Endothelial cell of umbilical vein (primary cell): ENCODE data around the gene SLIT2. TPM values are rescaled to one million over a fixed set of nuclear protein-coding genes. Genes with fewer than 3 reads are reported as not detected.

Experiments
- Bru-seq: library from RNA; stranded (reverse); fragments of 400-500 nt; gene quantifications from one replicate; lab custom pipeline; 2021; lab: Mats Ljungman, UMichigan
- BruChase-seq, 2 experiments: library from RNA; stranded (reverse); fragments of 400-500 nt; gene quantifications; one replicate each; lab custom pipeline; 2021; lab: Mats Ljungman, UMichigan
- BruUV-seq: library from RNA; stranded (reverse); fragments of 400-500 nt; replicated peaks from 2 replicates; lab custom pipeline; 2021; lab: Mats Ljungman, UMichigan
- CTCF ChIA-PET: fragments of 300-600, 350-600 bp; sonication (Branson Sonifier 250); formaldehyde crosslinking; loops from one replicate; lab custom pipeline; 2021; ENCODE audit warnings: antibody characterized with exemption, inconsistent platforms; lab: Charles Lee
- POLR2A ChIA-PET: fragments of 300-600, 350-600 bp; sonication (Branson Sonifier 250); formaldehyde crosslinking; loops from one replicate; lab custom pipeline; 2021; ENCODE audit warnings: antibody characterized with exemption, inconsistent platforms; lab: Charles Lee
- DNase-seq: peaks from one replicate; pipeline ENCODE4 v3.0.0-alpha.2; 2011; ENCODE audit warnings: low read depth, low spot score
- FAIRE-seq: peaks from 2 replicates; lab custom pipeline; 2011; peaks lifted over from hg19 to GRCh38; lab: Jason Lieb, UNC
- H2AFZ ChIP-seq: 2 replicates; pipeline ENCODE4 v1.6.0; 2012; ENCODE audit warnings: low read depth, low read length, control low read depth, inconsistent platforms
- H3K27ac ChIP-seq: 2 replicates; pipeline ENCODE4 v1.5.1; 2011; ENCODE audit warnings: low read depth, mild to moderate bottlenecking, control low read depth, low read length, moderate library complexity; ENCODE audit not compliant: insufficient read depth
- H3K27me3 ChIP-seq, 2 experiments: 2 replicates each; pipeline versions ENCODE4 v1.6.0 to v1.6.1; 2011; ENCODE audit warnings: low read length in 2 of 2, mixed read lengths in 1 of 2; ENCODE audit not compliant: control insufficient read depth in 2 of 2, insufficient read depth in 2 of 2
- H3K36me3 ChIP-seq, 2 experiments: 2 replicates in 1 of 2; 3 replicates in 1 of 2; pipeline ENCODE4 v1.5.1; 2011; ENCODE audit warnings: low read length in 2 of 2, mild to moderate bottlenecking in 1 of 2, moderate library complexity in 1 of 2; ENCODE audit not compliant: control insufficient read depth in 2 of 2, insufficient read depth in 2 of 2; ENCODE audit errors: extremely low read depth in 1 of 2
- H3K4me1 ChIP-seq: 3 replicates; pipeline ENCODE4 v1.5.1; 2011; ENCODE audit warnings: mild to moderate bottlenecking, low read length; ENCODE audit not compliant: control insufficient read depth, insufficient read depth; ENCODE audit errors: extremely low read depth
- H3K4me2 ChIP-seq: 2 replicates; pipeline ENCODE4 v1.6.1; 2011; ENCODE audit warnings: low read length, control low read depth, mixed read lengths; ENCODE audit not compliant: insufficient read depth
- H3K4me3 ChIP-seq, 3 experiments: fragments of 200-600 bp in 1 of 3; sonication (generic), shearing (Covaris generic) in 1 of 3; replicated peaks in 1 of 3; 2 replicates each; pipeline ENCODE4 v1.5.1; 2011 to 2016; ENCODE audit warnings: control low read depth in 3 of 3, low read length in 3 of 3, mild to moderate bottlenecking in 2 of 3, inconsistent platforms in 1 of 3, low read depth in 1 of 3, moderate library complexity in 1 of 3; ENCODE audit not compliant: insufficient read depth in 1 of 3
- H3K79me2 ChIP-seq: 2 replicates; pipeline ENCODE4 v1.6.0; 2012; ENCODE audit warnings: low read length, inconsistent platforms; ENCODE audit not compliant: control insufficient read depth, insufficient read depth
- H3K9ac ChIP-seq: replicated peaks from 2 replicates; pipeline ENCODE3; 2011; ENCODE audit warnings: low read length, control low read depth; ENCODE audit not compliant: insufficient read depth; ENCODE audit errors: extremely low read depth
- H3K9me1 ChIP-seq: replicated peaks from 3 replicates; pipeline ENCODE4 v1.6.0; 2011; ENCODE audit warnings: mild to moderate bottlenecking, low read length; ENCODE audit not compliant: control insufficient read depth, insufficient read depth; ENCODE audit errors: extremely low read depth
- H3K9me3 ChIP-seq: replicated peaks from 2 replicates; pipeline ENCODE4 v1.5.1; 2012; ENCODE audit warnings: low read length, inconsistent platforms; ENCODE audit not compliant: control insufficient read depth, insufficient read depth
- H4K20me1 ChIP-seq: replicated peaks from 2 replicates; pipeline ENCODE3; 2011; ENCODE audit warnings: mild to moderate bottlenecking, low read length; ENCODE audit not compliant: control insufficient read depth, insufficient read depth; ENCODE audit errors: extremely low read depth
- EZH2 ChIP-seq: IDR thresholded peaks from 2 replicates; pipeline ENCODE4 v1.6.1; 2012; ENCODE audit warnings: borderline replicate concordance, low read depth, mild to moderate bottlenecking, moderate library complexity, low read length, inconsistent platforms; ENCODE audit not compliant: severe bottlenecking
- FOS ChIP-seq: IDR thresholded peaks from 2 replicates; pipeline ENCODE4 v1.6.1; 2011; ENCODE audit warnings: mild to moderate bottlenecking, low read length, moderate library complexity, borderline replicate concordance; ENCODE audit not compliant: insufficient read depth
- GATA2 ChIP-seq: IDR thresholded peaks from 2 replicates; pipeline ENCODE4 v1.7.0; 2011; ENCODE audit warnings: low read depth, mild to moderate bottlenecking, moderate library complexity, mixed read lengths, low read length; ENCODE audit not compliant: insufficient read length, insufficient read depth
- JUN ChIP-seq: IDR thresholded peaks from 2 replicates; pipeline ENCODE4 v1.6.1; 2011; ENCODE audit warnings: borderline replicate concordance, low read depth; ENCODE audit not compliant: insufficient read length, insufficient read depth
- MYC ChIP-seq: IDR thresholded peaks from one replicate; pipeline ENCODE4 v1.6.1; 2011; ENCODE audit warnings: mild to moderate bottlenecking, low read depth, low read length
- POLR2A ChIP-seq: IDR thresholded peaks from 2 replicates; pipeline ENCODE4 v1.6.1; 2012; ENCODE audit warnings: low read depth, mild to moderate bottlenecking, control low read depth, low read length
- POLR2AphosphoS5 ChIP-seq: IDR thresholded peaks from 2 replicates; pipeline ENCODE4 v1.6.1; 2012; ENCODE audit warnings: low read depth, mild to moderate bottlenecking, control low read depth, low read length, moderate library complexity; ENCODE audit not compliant: insufficient read depth
- dilution Hi-C: fragments of 300-500 bp; cut with MboI; formaldehyde crosslinking; loops from one replicate; pipeline ENCODE4 v1.15.0; 2019; ENCODE audit warnings: low sequenced_read_pairs; ENCODE audit not compliant: extremely low pct_ligation_motif_present
- intact Hi-C: fragments of 100-400 bp; cut with micrococcal nuclease; formaldehyde crosslinking; loops from one replicate; pipeline ENCODE4 v1.10.0; 2022
- long read RNA-seq: library from polyadenylated mRNA; stranded (forward); transcript quantifications from one replicate; pipeline ENCODE4 v2.0.0, GENCODE V29; 2021
- polyA minus RNA-seq, 3 experiments: library from RNA; depleted of rRNA, polyadenylated mRNA; stranded (reverse); fragments of >200 nt; gene quantifications; 1 replicate in 1 of 3; 2 replicates in 2 of 3; pipeline ENCODE4 v1.2.3, GENCODE V29; 2011
- polyA plus RNA-seq, 4 experiments: library from polyadenylated mRNA; depleted of rRNA in 3 of 4; stranded (reverse) in 3 of 4; unstranded in 1 of 4; fragments of >200 nt; gene quantifications; 2 replicates each; pipeline versions ENCODE4 v1.2.1 to v1.2.3, GENCODE V29; 2011 to 2012; ENCODE audit warnings: missing spikeins in 1 of 4
- total RNA-seq: library from RNA; stranded (reverse); gene quantifications from 2 replicates; pipeline ENCODE4 v1.2.3, GENCODE V29; 2021
- TF ChIP-seq, protein P1 (sequence below): IDR thresholded peaks from 2 replicates; pipeline ENCODE4 v1.6.1; 2011; ENCODE audit not compliant: insufficient read depth, insufficient read length
- TF ChIP-seq, protein P2 (sequence below), 2 donors: IDR thresholded peaks; 1 replicate in 1 of 2; 2 replicates in 1 of 2; pipeline ENCODE4 v1.5.1; 2011; ENCODE audit warnings: low read length in 2 of 2, mild to moderate bottlenecking in 2 of 2, moderate library complexity in 2 of 2, control low read depth in 1 of 2, inconsistent platforms in 1 of 2, low read depth in 1 of 2; ENCODE audit not compliant: insufficient read depth in 1 of 2; ENCODE audit errors: extremely low read depth in 1 of 2

SLIT2 gene, protein sequence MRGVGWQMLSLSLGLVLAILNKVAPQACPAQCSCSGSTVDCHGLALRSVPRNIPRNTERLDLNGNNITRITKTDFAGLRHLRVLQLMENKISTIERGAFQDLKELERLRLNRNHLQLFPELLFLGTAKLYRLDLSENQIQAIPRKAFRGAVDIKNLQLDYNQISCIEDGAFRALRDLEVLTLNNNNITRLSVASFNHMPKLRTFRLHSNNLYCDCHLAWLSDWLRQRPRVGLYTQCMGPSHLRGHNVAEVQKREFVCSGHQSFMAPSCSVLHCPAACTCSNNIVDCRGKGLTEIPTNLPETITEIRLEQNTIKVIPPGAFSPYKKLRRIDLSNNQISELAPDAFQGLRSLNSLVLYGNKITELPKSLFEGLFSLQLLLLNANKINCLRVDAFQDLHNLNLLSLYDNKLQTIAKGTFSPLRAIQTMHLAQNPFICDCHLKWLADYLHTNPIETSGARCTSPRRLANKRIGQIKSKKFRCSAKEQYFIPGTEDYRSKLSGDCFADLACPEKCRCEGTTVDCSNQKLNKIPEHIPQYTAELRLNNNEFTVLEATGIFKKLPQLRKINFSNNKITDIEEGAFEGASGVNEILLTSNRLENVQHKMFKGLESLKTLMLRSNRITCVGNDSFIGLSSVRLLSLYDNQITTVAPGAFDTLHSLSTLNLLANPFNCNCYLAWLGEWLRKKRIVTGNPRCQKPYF (N-terminal part only)
- 22.2 and 28.2 TPM in 2 replicates for total RNA-seq
- polyA plus RNA-seq: 7.7 and 9.3 TPM in 2 replicates
- 9.7 and 11.0 TPM in 2 replicates for polyA plus RNA-seq (2011; cell fraction: cytosol; rRNA removed)
- 17.3 and 23.1 TPM in 2 replicates for polyA plus RNA-seq (2011; cell fraction: nucleus; rRNA removed)
- polyA plus RNA-seq (2012): 23.4 and 30.0 TPM in 2 replicates
- polyA minus RNA-seq: 30.9 and 37.5 TPM in 2 replicates
- polyA minus RNA-seq (2011; cell fraction: cytosol; rRNA and poly(A)+ RNA removed): 1.6 TPM
- 66.6 and 75.1 TPM in 2 replicates for polyA minus RNA-seq (2011; cell fraction: nucleus; rRNA and poly(A)+ RNA removed)
- percentile 71 among the genes with signal in this experiment for Bru-seq, nascent RNA
- BruChase-seq, experiment 1, labeled RNA remaining after a 6-hour chase: percentile 59 among the genes with signal in this experiment
- BruChase-seq, experiment 2, labeled RNA remaining after a 2-hour chase: percentile 59 among the genes with signal in this experiment
- long read RNA-seq, partial matches to known transcripts: 5 of 10 reads
- long read RNA-seq, other reads (novel, unspliced or antisense): 5 of 10 reads

DNA sequence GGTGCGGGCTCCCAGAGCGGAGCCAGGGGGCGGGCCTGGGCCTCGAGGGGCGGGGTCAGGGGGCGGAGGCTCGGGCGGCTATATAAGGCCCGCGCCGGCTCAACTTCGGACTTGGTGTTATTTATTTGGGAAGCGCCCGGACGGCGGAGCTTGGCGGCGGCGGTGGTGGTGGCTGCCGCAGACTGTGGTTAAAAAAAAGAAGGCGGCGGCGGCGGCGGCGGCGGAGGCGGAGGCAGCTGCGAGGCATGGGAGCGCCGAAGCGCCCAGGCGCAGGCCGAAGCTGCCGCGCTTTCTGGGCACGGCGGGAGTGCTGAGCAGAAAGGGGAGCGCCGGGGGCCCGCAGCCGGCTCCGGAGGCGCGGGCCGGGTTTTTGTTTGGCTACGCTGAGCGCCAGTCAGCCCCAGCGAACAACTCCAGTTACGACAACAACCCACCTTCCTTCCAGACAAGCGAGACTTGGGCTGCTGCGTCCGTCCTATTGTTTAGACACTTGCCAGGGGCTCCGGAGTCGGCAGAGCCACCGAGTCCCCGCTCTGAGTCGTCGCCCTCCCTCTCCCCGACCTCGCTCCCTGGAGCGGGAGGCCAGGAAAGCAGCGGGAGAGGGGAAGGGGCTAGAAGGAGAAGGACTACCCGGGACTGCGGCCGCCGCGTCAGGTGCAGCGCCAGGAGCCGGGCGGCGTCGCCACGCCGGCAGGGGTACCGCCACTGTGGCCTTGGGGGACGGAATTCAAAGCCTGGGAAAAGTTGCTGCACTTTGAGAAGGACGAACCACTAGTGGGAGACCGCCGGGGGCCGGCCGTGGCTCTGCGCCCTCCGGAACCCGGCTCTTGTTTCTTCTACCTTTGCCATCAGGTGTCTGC lies at the start of gene SLIT2:
TSS of gene SLIT2 (plus strand) at position 110 of the 860 bp plus-strand sequence. CDS start 1,911 bp downstream, outside the sequence.
- Histone ChIP-seq H3K4me2 (peak within 1 kb of the TSS; percentile 73), H3K9me1 (no peaks in the 10 kb centered on the region), H3K9me3 (no peaks in the 10 kb centered on the region), H4K20me1 (no peaks in the 10 kb centered on the region), H3K4me3 (peak within 1 kb of the TSS; percentile 69 to 80 (median 79)), H3K4me1 (peaks cover 36% of the 10 kb centered on the region), H3K9ac (peak within 1 kb of the TSS; percentile 58), H3K36me3 (no peaks in the 10 kb centered on the region), H3K27me3 (no peaks in the 10 kb centered on the region), H2AFZ (peak within 1 kb of the TSS; percentile 97), H3K79me2 (peaks cover 29% of the 10 kb centered on the region), H3K27ac (peak within 1 kb of the TSS; percentile 3)
- DNase-seq: peak; percentile 87
- intact Hi-C loops: loop anchor here (1.0 to 5.0 kb wide), 6 partner anchors 170 to 513 kb away; no protein-coding TSS in a partner anchor
- TF ChIP-seq, protein P1, sequence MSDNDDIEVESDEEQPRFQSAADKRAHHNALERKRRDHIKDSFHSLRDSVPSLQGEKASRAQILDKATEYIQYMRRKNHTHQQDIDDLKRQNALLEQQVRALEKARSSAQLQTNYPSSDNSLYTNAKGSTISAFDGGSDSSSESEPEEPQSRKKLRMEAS: no peak
- TF ChIP-seq GATA2 (no peak), POLR2A (peak; percentile 95), JUN (no peak), POLR2AphosphoS5 (peak; percentile 96), EZH2 (no peak), FOS (no peak), MYC (no peak)
- TF ChIP-seq, protein P2, sequence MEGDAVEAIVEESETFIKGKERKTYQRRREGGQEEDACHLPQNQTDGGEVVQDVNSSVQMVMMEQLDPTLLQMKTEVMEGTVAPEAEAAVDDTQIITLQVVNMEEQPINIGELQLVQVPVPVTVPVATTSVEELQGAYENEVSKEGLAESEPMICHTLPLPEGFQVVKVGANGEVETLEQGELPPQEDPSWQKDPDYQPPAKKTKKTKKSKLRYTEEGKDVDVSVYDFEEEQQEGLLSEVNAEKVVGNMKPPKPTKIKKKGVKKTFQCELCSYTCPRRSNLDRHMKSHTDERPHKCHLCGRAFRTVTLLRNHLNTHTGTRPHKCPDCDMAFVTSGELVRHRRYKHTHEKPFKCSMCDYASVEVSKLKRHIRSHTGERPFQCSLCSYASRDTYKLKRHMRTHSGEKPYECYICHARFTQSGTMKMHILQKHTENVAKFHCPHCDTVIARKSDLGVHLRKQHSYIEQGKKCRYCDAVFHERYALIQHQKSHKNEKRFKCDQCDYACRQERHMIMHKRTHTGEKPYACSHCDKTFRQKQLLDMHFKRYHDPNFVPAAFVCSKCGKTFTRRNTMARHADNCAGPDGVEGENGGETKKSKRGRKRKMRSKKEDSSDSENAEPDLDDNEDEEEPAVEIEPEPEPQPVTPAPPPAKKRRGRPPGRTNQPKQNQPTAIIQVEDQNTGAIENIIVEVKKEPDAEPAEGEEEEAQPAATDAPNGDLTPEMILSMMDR (IDR thresholded peaks at IDR 0.05; ENCODE audit: extremely low read depth in 1 of 2, insufficient read depth in 1 of 2, low read depth in 1 of 2, low read length in 2 of 2): no peak
- dilution Hi-C loops: no loop called here
- ChIA-PET CTCF (interaction anchor here (0.7 to 3.8 kb wide), 3 partner anchors 433 to 1027 kb away, joined by 3 to 19 read pairs (median 3); no protein-coding TSS in a partner anchor), POLR2A (interaction anchor here (0.8 to 1.2 kb wide), 3 partner anchors 8 to 22 kb away, joined by 3 to 6 read pairs (median 4); no protein-coding TSS in a partner anchor)
- no peak for FAIRE-seq
- no TSS peak for BruUV-seq
